Endothelial cell of umbilical vein (primary cell): ENCODE measurements around the gene RNASEH2B.

Experiments used
- CTCF ChIP-seq, 2 donors: IDR thresholded peaks; 1 replicate in 1 of 2; 2 replicates in 1 of 2; pipeline ENCODE4 v1.5.1; 2011; ENCODE audit warnings: low read length in 2 of 2, mild to moderate bottlenecking in 2 of 2, moderate library complexity in 2 of 2, control low read depth in 1 of 2, inconsistent platforms in 1 of 2, low read depth in 1 of 2; ENCODE audit not compliant: insufficient read depth in 1 of 2; ENCODE audit errors: extremely low read depth in 1 of 2
- EZH2 ChIP-seq: IDR thresholded peaks from 2 replicates; pipeline ENCODE4 v1.6.1; 2012; ENCODE audit warnings: borderline replicate concordance, low read depth, mild to moderate bottlenecking, moderate library complexity, low read length, inconsistent platforms; ENCODE audit not compliant: severe bottlenecking
- FOS ChIP-seq: IDR thresholded peaks from 2 replicates; pipeline ENCODE4 v1.6.1; 2011; ENCODE audit warnings: mild to moderate bottlenecking, low read length, moderate library complexity, borderline replicate concordance; ENCODE audit not compliant: insufficient read depth
- GATA2 ChIP-seq: IDR thresholded peaks from 2 replicates; pipeline ENCODE4 v1.7.0; 2011; ENCODE audit warnings: low read depth, mild to moderate bottlenecking, moderate library complexity, mixed read lengths, low read length; ENCODE audit not compliant: insufficient read length, insufficient read depth
- JUN ChIP-seq: IDR thresholded peaks from 2 replicates; pipeline ENCODE4 v1.6.1; 2011; ENCODE audit warnings: borderline replicate concordance, low read depth; ENCODE audit not compliant: insufficient read length, insufficient read depth
- MAX ChIP-seq: IDR thresholded peaks from 2 replicates; pipeline ENCODE4 v1.6.1; 2011; ENCODE audit not compliant: insufficient read depth, insufficient read length
- MYC ChIP-seq: IDR thresholded peaks from one replicate; pipeline ENCODE4 v1.6.1; 2011; ENCODE audit warnings: mild to moderate bottlenecking, low read depth, low read length
- POLR2A ChIP-seq: IDR thresholded peaks from 2 replicates; pipeline ENCODE4 v1.6.1; 2012; ENCODE audit warnings: low read depth, mild to moderate bottlenecking, control low read depth, low read length
- POLR2AphosphoS5 ChIP-seq: IDR thresholded peaks from 2 replicates; pipeline ENCODE4 v1.6.1; 2012; ENCODE audit warnings: low read depth, mild to moderate bottlenecking, control low read depth, low read length, moderate library complexity; ENCODE audit not compliant: insufficient read depth

GRCh38 chr13:50990065-50990817, 80.7 kb downstream of the RNASEH2B start:
- no peak for TF ChIP-seq CTCF (IDR thresholded peaks at IDR 0.05; ENCODE audit: extremely low read depth in 1 of 2, insufficient read depth in 1 of 2, low read depth in 1 of 2, low read length in 2 of 2)
- TF ChIP-seq POLR2A = no peak
- TF ChIP-seq MAX = no peak
- TF ChIP-seq EZH2 = no peak
- no peak for TF ChIP-seq POLR2AphosphoS5
- no peak for TF ChIP-seq MYC
- TF ChIP-seq GATA2 = no peak
- no peak for TF ChIP-seq JUN
- TF ChIP-seq FOS = no peak
